Gastroesophageal sphincter (tissue), 3 donors: ENCODE measurements around the gene KIF20B.

Experiments used
- CTCF ChIP-seq, 4 experiments: fragments of 200-600 bp in 2 of 4; fragments of 450-650 bp in 2 of 4; sonication (generic) in 1 of 4; IDR thresholded peaks; one replicate each; pipeline ENCODE4 v1.5.1; 2017 to 2019; ENCODE audit warnings: antibody characterized with exemption in 4 of 4, mild to moderate bottlenecking in 2 of 4, moderate library complexity in 2 of 4
- EP300 ChIP-seq: sonication (generic); formaldehyde crosslinking; IDR thresholded peaks from one replicate; pipeline ENCODE4 v1.6.1; 2017; ENCODE audit warnings: antibody characterized with exemption, mild to moderate bottlenecking
- POLR2A ChIP-seq, 2 donors: fragments of 450-650 bp; IDR thresholded peaks; one replicate each; pipeline ENCODE4 v1.6.1; 2017; ENCODE audit warnings: antibody characterized with exemption in 2 of 2, mild to moderate bottlenecking in 2 of 2, moderate library complexity in 1 of 2
- POLR2AphosphoS5 ChIP-seq: sonication (generic); formaldehyde crosslinking; IDR thresholded peaks from one replicate; pipeline ENCODE4 v1.6.1; 2017; ENCODE audit warnings: antibody characterized with exemption

DNA sequence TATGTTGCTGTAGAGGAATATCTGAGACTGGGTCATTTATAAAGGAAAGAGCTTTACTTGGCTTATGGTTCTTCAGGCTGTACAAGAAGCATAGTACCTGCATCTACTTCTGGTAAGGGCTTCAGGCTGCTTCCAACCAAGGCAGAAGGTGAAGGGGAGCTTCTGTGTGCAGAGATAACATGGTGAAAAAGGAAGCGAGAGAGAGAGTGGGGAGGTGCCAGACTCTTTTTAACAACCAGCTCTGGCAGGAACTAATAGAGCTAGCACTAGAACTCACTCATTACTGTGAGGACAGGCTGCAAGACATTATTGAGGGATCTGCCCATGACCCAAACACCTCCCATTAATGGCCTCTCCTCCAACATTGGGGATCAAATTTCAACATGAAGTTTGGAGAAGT, 94.5 kb downstream of the KIF20B start:
- TF ChIP-seq CTCF (IDR thresholded peaks at IDR 0.05) (no peak), POLR2A (IDR thresholded peaks at IDR 0.05) (no peak), EP300 (no peak), POLR2AphosphoS5 (no peak)
